GM21576 (cell line): ENCODE measurements around the gene GPR18.

Experiments used
- ATAC-seq: cut with Tn5 transposase; IDR thresholded peaks from one replicate; pipeline ENCODE4 v1.9.1; 2021; ENCODE audit warnings: mild to moderate bottlenecking, moderate library complexity; ENCODE audit not compliant: unreplicated experiment

Gene GPR18

GRCh38 chr13:99293178-99293577, 35.0 kb upstream of the GPR18 start:
- ATAC-seq = no peak

GRCh38 chr13:99290894-99291293, 32.7 kb upstream of the GPR18 start:
- ATAC-seq = no peak

- ATAC-seq = no peak
These were observed 31.6 kb upstream of the GPR18 start for GRCh38 chr13:99289674-99290337.

- ATAC-seq = no peak
These were observed 31.1 kb upstream of the GPR18 start for GRCh38 chr13:99289271-99289670.

GRCh38 chr13:99288089-99288488, 29.9 kb upstream of the GPR18 start:
- ATAC-seq = peak; percentile 81

- peak; percentile 2 for ATAC-seq
These were observed 29.4 kb upstream of the GPR18 start for GRCh38 chr13:99287551-99287950.

GRCh38 chr13:99285432-99286182, 27.4 kb upstream of the GPR18 start:
- no peak for ATAC-seq

GRCh38 chr13:99282264-99283231, 24.4 kb upstream of the GPR18 start:
- ATAC-seq = peak; percentile 65

- peak; percentile 81 for ATAC-seq
These were observed 23.7 kb upstream of the GPR18 start for GRCh38 chr13:99281811-99282263.

- ATAC-seq = no peak
These were observed 22.0 kb upstream of the GPR18 start for GRCh38 chr13:99280166-99280565.

- no peak for ATAC-seq
These were observed 21.5 kb upstream of the GPR18 start for GRCh38 chr13:99279637-99280036.

GRCh38 chr13:99278843-99279242, 20.7 kb upstream of the GPR18 start:
- no peak for ATAC-seq

- no peak for ATAC-seq
These were observed 20.0 kb upstream of the GPR18 start for GRCh38 chr13:99278200-99278599.

GRCh38 chr13:99277629-99278028, 19.4 kb upstream of the GPR18 start:
- no peak for ATAC-seq

- ATAC-seq = no peak
These were observed 18.5 kb upstream of the GPR18 start for GRCh38 chr13:99276706-99277105.

- ATAC-seq = no peak
These were observed 16.9 kb upstream of the GPR18 start for GRCh38 chr13:99275093-99275469.

- ATAC-seq = no peak
These were observed 14.9 kb upstream of the GPR18 start for GRCh38 chr13:99273128-99273527.

GRCh38 chr13:99272481-99272880, 14.3 kb upstream of the GPR18 start:
- ATAC-seq = no peak

- ATAC-seq = no peak
These were observed 13.1 kb upstream of the GPR18 start for GRCh38 chr13:99271249-99271648.

GRCh38 chr13:99270518-99270917, 12.3 kb upstream of the GPR18 start:
- ATAC-seq = no peak

GRCh38 chr13:99269627-99270241, 11.6 kb upstream of the GPR18 start:
- peak; percentile 68 for ATAC-seq
